ENCODE data around the gene INO80B.

Gene INO80B

GRCh38 chr2:74502720-74503505 lies 48.0 kb downstream of the INO80B start:
- peak; percentile 74 for DNase-seq (ENCODE audit: low spot score)

DNA sequence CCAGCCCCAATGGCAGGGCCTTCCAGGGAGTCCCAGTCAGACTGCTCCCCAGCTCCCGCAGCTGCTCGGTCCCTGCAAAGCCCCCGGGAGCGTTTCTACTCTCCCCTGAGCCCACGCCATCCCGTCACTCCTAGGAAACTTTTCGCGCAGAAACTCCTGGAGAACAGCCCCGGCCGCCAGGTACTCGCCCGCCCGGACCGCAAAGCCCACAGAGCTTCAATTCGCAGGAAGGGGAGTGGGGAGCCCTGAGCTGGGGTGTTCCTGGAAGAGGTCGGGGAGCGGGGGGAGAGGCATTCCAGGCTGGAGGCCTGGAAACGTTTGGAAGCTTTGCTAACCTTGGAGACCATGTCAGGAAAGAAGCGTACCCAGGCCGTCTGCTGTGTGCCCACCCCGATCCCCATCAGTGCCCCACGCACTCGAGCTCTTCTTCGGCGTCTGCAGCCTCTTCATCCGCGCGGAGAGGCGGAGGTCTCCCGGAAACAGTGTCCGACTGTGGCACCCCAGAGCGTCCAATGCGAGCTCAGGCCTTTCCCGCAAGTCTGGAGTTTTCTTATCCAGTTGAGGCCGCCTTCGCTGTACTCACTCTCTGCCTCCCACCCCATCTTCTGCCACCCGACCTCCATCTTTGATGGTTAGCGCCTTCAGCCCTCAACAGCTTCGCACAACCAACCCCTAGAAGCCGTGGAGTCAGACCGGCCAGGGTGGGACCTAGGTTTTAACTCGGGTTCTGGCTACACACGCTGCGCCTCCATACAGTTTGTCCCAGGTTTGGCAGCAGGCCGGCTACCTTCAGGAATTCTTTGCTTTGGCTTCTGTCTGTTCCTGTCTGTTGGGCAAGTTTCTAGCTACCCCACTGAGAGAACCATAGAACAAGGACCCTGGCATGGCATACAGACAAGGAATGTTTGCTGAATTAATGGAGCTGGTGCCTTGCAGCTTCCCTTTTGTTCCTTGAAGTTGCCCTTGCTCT lies 48.9 kb downstream of the INO80B start:
- DNase-seq (ENCODE audit: low spot score): no peak

GRCh38 chr2:74504591-74504990 lies 49.7 kb downstream of the INO80B start:
- no peak for DNase-seq (ENCODE audit: low spot score)

DNA sequence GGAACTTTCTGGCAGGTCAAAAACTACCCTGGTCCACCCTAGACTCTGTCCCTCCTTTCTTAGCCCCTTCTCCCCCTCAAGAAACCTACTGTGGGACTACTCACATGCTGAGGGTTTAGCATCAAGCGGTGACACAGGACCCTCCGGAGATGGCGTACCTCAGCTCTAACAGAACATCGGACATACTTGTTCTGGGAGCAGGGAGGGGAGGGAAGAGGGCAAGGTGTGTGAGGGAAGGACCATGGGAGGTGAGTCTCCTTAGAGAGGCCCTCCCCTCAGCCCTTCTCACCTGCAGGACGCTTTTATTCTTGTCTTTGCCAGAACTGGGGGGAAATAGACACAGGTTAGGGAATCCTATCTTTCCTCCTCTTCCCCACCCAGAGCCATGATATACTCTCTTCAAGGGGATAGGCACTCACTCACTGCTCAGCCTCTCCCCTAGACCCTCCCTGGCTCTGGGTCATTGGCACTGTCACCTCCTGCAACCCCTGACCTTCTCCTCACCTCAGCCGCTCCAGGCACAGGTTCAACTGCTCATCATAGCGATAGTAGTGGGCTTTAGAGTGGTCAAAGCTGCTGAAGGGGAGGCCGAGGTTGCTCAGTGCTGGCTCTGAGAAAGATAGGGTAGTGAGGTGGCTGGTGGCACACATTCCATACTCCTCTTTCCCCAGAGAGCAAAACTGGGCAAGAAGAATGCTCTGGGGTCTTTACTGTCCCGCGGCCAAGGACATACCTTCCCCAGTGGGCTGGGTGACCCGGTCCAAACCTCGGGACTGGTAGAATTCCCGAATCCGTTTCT lies 50.8 kb downstream of the INO80B start:
- DNase-seq (ENCODE audit: low spot score): no peak

GRCh38 chr2:74507145-74507925 lies 52.4 kb downstream of the INO80B start, which contains the start of gene PCGF1:
PCGF1 (minus strand) TSS chr2:74507695; CDS start chr2:74507668, 27 bp downstream.
- peak; percentile 98 for DNase-seq (ENCODE audit: low spot score)
